ENCODE measurements around the gene FAT1.

DNA sequence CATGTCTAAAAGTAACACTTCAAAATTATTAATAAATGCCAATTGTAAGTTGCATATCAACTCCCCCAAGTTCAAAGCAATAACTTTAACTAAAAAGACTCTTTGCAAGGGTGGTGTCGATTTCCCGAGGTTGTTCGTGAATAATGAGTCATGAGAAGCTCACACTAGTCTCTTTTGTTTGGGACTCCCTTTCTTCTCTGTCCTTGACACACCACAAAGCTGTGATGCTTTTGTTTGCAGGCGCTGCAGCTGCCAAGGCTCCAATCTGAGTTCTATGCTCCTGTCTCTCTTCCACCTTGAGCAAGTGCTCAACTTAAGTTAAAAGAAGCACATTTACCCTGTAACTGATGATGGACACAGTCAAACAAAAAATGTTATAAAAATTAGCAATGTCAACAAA lies 65.9 kb downstream of the FAT1 start:
- TF ChIP-seq, protein P1, sequence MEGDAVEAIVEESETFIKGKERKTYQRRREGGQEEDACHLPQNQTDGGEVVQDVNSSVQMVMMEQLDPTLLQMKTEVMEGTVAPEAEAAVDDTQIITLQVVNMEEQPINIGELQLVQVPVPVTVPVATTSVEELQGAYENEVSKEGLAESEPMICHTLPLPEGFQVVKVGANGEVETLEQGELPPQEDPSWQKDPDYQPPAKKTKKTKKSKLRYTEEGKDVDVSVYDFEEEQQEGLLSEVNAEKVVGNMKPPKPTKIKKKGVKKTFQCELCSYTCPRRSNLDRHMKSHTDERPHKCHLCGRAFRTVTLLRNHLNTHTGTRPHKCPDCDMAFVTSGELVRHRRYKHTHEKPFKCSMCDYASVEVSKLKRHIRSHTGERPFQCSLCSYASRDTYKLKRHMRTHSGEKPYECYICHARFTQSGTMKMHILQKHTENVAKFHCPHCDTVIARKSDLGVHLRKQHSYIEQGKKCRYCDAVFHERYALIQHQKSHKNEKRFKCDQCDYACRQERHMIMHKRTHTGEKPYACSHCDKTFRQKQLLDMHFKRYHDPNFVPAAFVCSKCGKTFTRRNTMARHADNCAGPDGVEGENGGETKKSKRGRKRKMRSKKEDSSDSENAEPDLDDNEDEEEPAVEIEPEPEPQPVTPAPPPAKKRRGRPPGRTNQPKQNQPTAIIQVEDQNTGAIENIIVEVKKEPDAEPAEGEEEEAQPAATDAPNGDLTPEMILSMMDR (IDR thresholded peaks at IDR 0.05; ENCODE audit: low read length), result no peak
- TF ChIP-seq EZH2phosphoT487 (IDR thresholded peaks at IDR 0.05; ENCODE audit: low read length), result no peak
- TF ChIP-seq EZH2 (optimal IDR thresholded peaks at IDR 0.05; ENCODE audit: low read depth, low read length), result no peak
